ENCODE measurements around the gene TOP3B. TPM values are rescaled to one million over a fixed set of nuclear protein-coding genes. Genes with fewer than 3 reads are reported as not detected.
"Not testable (repeated sequence)": the region's sequence is repeated elsewhere in the genome, so short reads cannot be mapped to it uniquely, and the experiment has no call there.

The TOP3B gene
- total RNA-seq, 2 experiments from 2014 or later: 41.2 to 41.4 TPM

GRCh38 chr22:21941921-21942320 is 40.7 kb downstream of the TOP3B start:
- Mint-ChIP-seq H3K4me1 (ENCODE audit: low read depth) (peaks cover 39% of the 10 kb centered on the region), H3K36me3 (ENCODE audit: low read depth) (no peaks in the 10 kb centered on the region), H3K27me3 (ENCODE audit: low read depth) (no peaks in the 10 kb centered on the region), H3K27ac (peak overlapping the region; percentile 59), H3K9me3 (no peaks in the 10 kb centered on the region), H3K4me3 (no peak overlapping the region)
- intact Hi-C loops (cut with micrococcal nuclease): no loop called here
- CTCF ChIA-PET: interaction anchor here (7.8 kb wide), 1 partner anchor 10 kb away, joined by 90 read pairs; the partner anchor contains the start of gene PPM1F
- DNase-seq: no peak

- no peak for DNase-seq
- Mint-ChIP-seq H3K27me3 (ENCODE audit: low read depth) (no peaks in the 10 kb centered on the region), H3K36me3 (ENCODE audit: low read depth) (no peaks in the 10 kb centered on the region), H3K4me3 (no peak overlapping the region), H3K9me3 (no peaks in the 10 kb centered on the region), H3K27ac (no peak overlapping the region), H3K4me1 (ENCODE audit: low read depth) (peaks cover 40% of the 10 kb centered on the region)
- CTCF ChIA-PET: interaction anchor here (1.1 to 7.8 kb wide), 2 partner anchors 11 to 32 kb away, joined by 4 to 90 read pairs; partner anchors contain the start of gene PPM1F
- intact Hi-C loops (cut with micrococcal nuclease): no loop called here
Measured at GRCh38 chr22:21940521-21940920, 42.1 kb downstream of the TOP3B start.

- intact Hi-C loops (cut with micrococcal nuclease): loop anchor here (2.0 kb wide), 1 partner anchor 13 kb away; the partner anchor contains the start of gene PPM1F
- peaks cover 40% of the 10 kb centered on the region for H3K4me1 Mint-ChIP-seq (ENCODE audit: low read depth)
- CTCF ChIA-PET: interaction anchor here (0.7 to 7.8 kb wide), 3 partner anchors 12 to 32 kb away, joined by 3 to 90 read pairs (median 4); partner anchors contain the start of gene PPM1F
- H3K9me3 Mint-ChIP-seq; H3K36me3 Mint-ChIP-seq (ENCODE audit: low read depth); H3K4me3 Mint-ChIP-seq; H3K27ac Mint-ChIP-seq; H3K27me3 Mint-ChIP-seq (ENCODE audit: low read depth); DNase-seq: not testable (repeated sequence)
Measured at GRCh38 chr22:21939935-21940334, 42.7 kb downstream of the TOP3B start.

- peaks cover 4% of the 10 kb centered on the region for H3K36me3 Mint-ChIP-seq (ENCODE audit: low read depth)
- intact Hi-C loops (cut with micrococcal nuclease): loop anchor here (2.0 kb wide), 1 partner anchor 13 kb away; the partner anchor contains the start of gene PPM1F
- no peak for DNase-seq
- H3K4me1 Mint-ChIP-seq (ENCODE audit: low read depth): peaks cover 40% of the 10 kb centered on the region
- CTCF ChIA-PET: interaction anchor here (0.7 to 7.8 kb wide), 2 partner anchors 12 to 31 kb away, joined by 3 to 90 read pairs; partner anchors contain the start of gene PPM1F
- H3K4me3 Mint-ChIP-seq: peak overlapping the region; percentile 17
- H3K9me3 Mint-ChIP-seq: no peaks in the 10 kb centered on the region
- H3K27ac Mint-ChIP-seq: no peak overlapping the region
- H3K27me3 Mint-ChIP-seq (ENCODE audit: low read depth): no peaks in the 10 kb centered on the region
Measured at GRCh38 chr22:21939461-21939913, 43.1 kb downstream of the TOP3B start.

- Mint-ChIP-seq H3K4me1 (ENCODE audit: low read depth) (peaks cover 40% of the 10 kb centered on the region), H3K9me3 (no peaks in the 10 kb centered on the region)
- CTCF ChIA-PET: interaction anchor here (1.2 to 7.8 kb wide), 5 partner anchors 11 to 228 kb away, joined by 3 to 90 read pairs (median 10); partner anchors contain the start of gene PPM1F
Measured at GRCh38 chr22:21938906-21939305, 43.7 kb downstream of the TOP3B start.

GRCh38 chr22:21938071-21938822 is 44.3 kb downstream of the TOP3B start:
- intact Hi-C loops (cut with micrococcal nuclease): loop anchor here (1.0 to 2.0 kb wide), 3 partner anchors 15 to 225 kb away; partner anchors contain the start of gene PPM1F
- Mint-ChIP-seq H3K36me3 (ENCODE audit: low read depth) (peaks cover 5% of the 10 kb centered on the region), H3K4me1 (ENCODE audit: low read depth) (peaks cover 40% of the 10 kb centered on the region), H3K4me3 (peak overlapping the region; percentile 64), H3K27me3 (ENCODE audit: low read depth) (no peaks in the 10 kb centered on the region), H3K27ac (peak overlapping the region; percentile 64), H3K9me3 (no peaks in the 10 kb centered on the region)
- CTCF ChIA-PET: interaction anchor here (0.6 to 7.8 kb wide), 11 partner anchors 11 to 285 kb away, joined by 3 to 90 read pairs (median 5); partner anchors contain the start of gene PPM1F
- DNase-seq: peak; percentile 92

More at GRCh38 chr22:21938906-21939305, 43.7 kb downstream of the TOP3B start:
- DNase-seq: no peak
- Mint-ChIP-seq H3K27ac (no peak overlapping the region), H3K4me3 (peak overlapping the region; percentile 17), H3K27me3 (ENCODE audit: low read depth) (no peaks in the 10 kb centered on the region), H3K36me3 (ENCODE audit: low read depth) (peaks cover 4% of the 10 kb centered on the region)
- intact Hi-C loops (cut with micrococcal nuclease): loop anchor here (1.0 to 2.0 kb wide), 3 partner anchors 14 to 226 kb away; partner anchors contain the start of gene PPM1F

- no peaks in the 10 kb centered on the region for H3K9me3 Mint-ChIP-seq
- DNase-seq: no peak
- H3K27me3 Mint-ChIP-seq (ENCODE audit: low read depth): no peaks in the 10 kb centered on the region
- H3K36me3 Mint-ChIP-seq (ENCODE audit: low read depth): peaks cover 5% of the 10 kb centered on the region
- intact Hi-C loops (cut with micrococcal nuclease): loop anchor here (1.0 to 2.0 kb wide), 3 partner anchors 15 to 224 kb away; partner anchors contain the start of gene PPM1F
- H3K4me1 Mint-ChIP-seq (ENCODE audit: low read depth): peaks cover 37% of the 10 kb centered on the region
- peak overlapping the region; percentile 64 for H3K4me3 Mint-ChIP-seq
- H3K27ac Mint-ChIP-seq: peak overlapping the region; percentile 64
- CTCF ChIA-PET: interaction anchor here (0.6 to 7.8 kb wide), 11 partner anchors 10 to 284 kb away, joined by 3 to 90 read pairs (median 5); partner anchors contain the start of gene PPM1F
Measured at GRCh38 chr22:21937821-21938070, 44.8 kb downstream of the TOP3B start.

- Mint-ChIP-seq H3K27ac (no peak overlapping the region), H3K4me3 (no peak overlapping the region), H3K36me3 (ENCODE audit: low read depth) (peaks cover 5% of the 10 kb centered on the region), H3K27me3 (ENCODE audit: low read depth) (no peaks in the 10 kb centered on the region), H3K4me1 (ENCODE audit: low read depth) (peaks cover 32% of the 10 kb centered on the region), H3K9me3 (no peaks in the 10 kb centered on the region)
- intact Hi-C loops (cut with micrococcal nuclease): no loop called here
- DNase-seq: no peak
- CTCF ChIA-PET: interaction anchor here (0.6 to 7.8 kb wide), 12 partner anchors 14 to 284 kb away, joined by 3 to 90 read pairs (median 5); partner anchors contain the start of gene PPM1F
Measured at GRCh38 chr22:21937041-21937820, 45.4 kb downstream of the TOP3B start.

- Mint-ChIP-seq H3K27ac (no peak overlapping the region), H3K27me3 (ENCODE audit: low read depth) (no peaks in the 10 kb centered on the region), H3K9me3 (no peaks in the 10 kb centered on the region), H3K4me1 (ENCODE audit: low read depth) (peaks cover 22% of the 10 kb centered on the region), H3K36me3 (ENCODE audit: low read depth) (peaks cover 5% of the 10 kb centered on the region), H3K4me3 (no peak overlapping the region)
- intact Hi-C loops (cut with micrococcal nuclease): no loop called here
- CTCF ChIA-PET: interaction anchor here (0.7 to 7.8 kb wide), 6 partner anchors 15 to 225 kb away, joined by 3 to 90 read pairs (median 8); partner anchors contain the start of gene PPM1F
- no peak for DNase-seq
Measured at GRCh38 chr22:21936151-21936775, 46.3 kb downstream of the TOP3B start.

GRCh38 chr22:21933910-21934309 is 48.7 kb downstream of the TOP3B start:
- no peaks in the 10 kb centered on the region for H3K27me3 Mint-ChIP-seq (ENCODE audit: low read depth)
- H3K9me3 Mint-ChIP-seq: no peaks in the 10 kb centered on the region
- DNase-seq: no peak
- H3K36me3 Mint-ChIP-seq (ENCODE audit: low read depth): peaks cover 12% of the 10 kb centered on the region
- CTCF ChIA-PET: no interaction called here
- H3K4me3 Mint-ChIP-seq: no peak overlapping the region
- intact Hi-C loops (cut with micrococcal nuclease): no loop called here
- no peak overlapping the region for H3K27ac Mint-ChIP-seq
- H3K4me1 Mint-ChIP-seq (ENCODE audit: low read depth): peaks cover 16% of the 10 kb centered on the region

- CTCF ChIA-PET: interaction anchor here (0.6 kb wide), 1 partner anchor 9 kb away, joined by 4 read pairs; no protein-coding TSS in a partner anchor
- Mint-ChIP-seq H3K4me1 (ENCODE audit: low read depth) (peaks cover 13% of the 10 kb centered on the region), H3K9me3 (no peaks in the 10 kb centered on the region), H3K27ac (no peak overlapping the region), H3K36me3 (ENCODE audit: low read depth) (peaks cover 12% of the 10 kb centered on the region), H3K27me3 (ENCODE audit: low read depth) (no peaks in the 10 kb centered on the region), H3K4me3 (no peak overlapping the region)
- intact Hi-C loops (cut with micrococcal nuclease): no loop called here
- no peak for DNase-seq
Measured at GRCh38 chr22:21933413-21933812, 49.2 kb downstream of the TOP3B start.

All from activated naive CD4-positive, alpha-beta T cell treated with anti-CD3 and anti-CD28 coated beads for 36 hours (primary cell).